GM19328 (cell line): Measurements from ENCODE around the gene JPH3.
"Not testable (repeated sequence)": the region's sequence is repeated elsewhere in the genome, so short reads cannot be mapped to it uniquely, and the experiment has no call there.

Experiments used
- ATAC-seq: cut with Tn5 transposase; IDR thresholded peaks from one replicate; pipeline ENCODE4 v1.9.1; 2021; ENCODE audit warnings: mild to moderate bottlenecking, moderate library complexity; ENCODE audit not compliant: unreplicated experiment

Gene JPH3

DNA sequence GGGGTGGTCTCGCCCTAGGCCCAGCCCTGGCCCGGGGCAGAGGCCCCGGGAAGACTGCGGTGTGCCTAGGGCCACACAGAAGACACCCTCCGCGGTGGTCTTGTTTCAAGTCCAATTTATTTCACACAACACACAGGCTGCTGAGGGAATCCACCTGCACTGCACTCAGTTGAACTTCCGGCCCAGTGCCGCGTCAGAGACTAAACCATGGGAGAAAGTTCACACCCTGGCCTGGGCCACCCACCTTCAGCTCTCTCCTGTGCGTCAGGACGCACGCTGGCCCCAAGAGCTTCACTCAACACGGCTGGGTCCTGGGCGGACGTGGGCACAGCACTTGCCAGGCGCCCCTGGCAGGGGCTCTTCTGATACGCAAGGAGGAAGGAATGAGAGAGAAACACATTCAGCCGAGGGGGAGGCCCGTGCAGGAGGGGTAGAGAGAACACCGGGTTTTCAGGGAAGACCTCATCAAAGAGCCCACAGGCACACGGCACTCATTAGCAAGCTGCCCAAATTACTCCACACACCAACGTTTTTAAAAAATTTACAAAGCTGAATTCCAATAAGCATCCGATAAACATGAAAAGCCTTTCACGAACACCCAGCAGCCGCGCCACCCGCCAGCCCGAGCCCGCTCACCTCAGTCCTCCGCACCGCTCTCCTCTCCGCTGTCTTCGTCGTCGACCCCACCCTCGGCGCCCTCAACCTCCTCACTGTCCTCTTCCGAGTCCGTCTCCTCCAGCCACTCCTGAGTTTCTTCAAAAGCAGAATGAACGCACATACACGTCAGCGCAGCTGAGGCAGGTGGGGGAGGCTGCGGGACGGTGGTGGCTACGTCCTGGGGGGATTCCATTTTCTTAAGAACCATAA, 105.6 kb downstream of the JPH3 start:
- ATAC-seq, result no peak

DNA sequence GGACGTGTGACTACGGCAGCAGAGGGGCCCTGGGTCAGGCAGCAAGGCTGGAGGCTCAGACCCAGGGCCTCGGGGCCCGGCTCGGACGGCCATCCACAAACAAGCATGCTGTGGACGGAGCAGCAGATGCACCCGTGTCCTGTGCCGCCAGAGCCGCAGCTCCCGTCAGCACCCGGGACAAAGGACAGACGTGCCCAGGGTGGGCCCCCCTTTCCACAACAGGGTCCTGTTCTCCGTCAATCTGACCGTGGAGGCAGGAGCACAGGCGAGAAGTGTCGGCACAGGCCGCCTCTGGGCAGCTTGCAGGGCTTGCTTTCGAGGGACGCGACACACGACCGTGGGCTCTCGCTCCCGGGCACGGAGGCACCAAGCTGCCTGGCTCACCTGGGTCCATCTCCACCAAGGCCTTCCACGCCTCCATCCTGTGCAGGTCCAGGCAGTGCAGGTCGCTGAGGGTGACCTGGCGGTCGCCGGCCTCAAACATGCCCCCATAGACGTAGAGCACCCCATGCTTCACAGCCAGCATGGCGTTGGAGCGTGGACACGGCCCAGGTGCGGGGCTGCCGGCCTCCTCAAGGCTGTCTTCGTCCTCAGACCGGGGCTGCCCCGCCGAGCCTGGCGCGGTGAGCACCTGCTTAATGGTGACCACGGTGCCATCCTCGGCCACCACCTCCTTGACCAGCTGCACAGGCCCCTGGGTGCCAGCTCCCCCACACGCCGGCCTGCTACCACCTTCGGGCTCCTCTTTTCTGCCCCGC, 106.8 kb downstream of the JPH3 start:
- ATAC-seq, result no peak

DNA sequence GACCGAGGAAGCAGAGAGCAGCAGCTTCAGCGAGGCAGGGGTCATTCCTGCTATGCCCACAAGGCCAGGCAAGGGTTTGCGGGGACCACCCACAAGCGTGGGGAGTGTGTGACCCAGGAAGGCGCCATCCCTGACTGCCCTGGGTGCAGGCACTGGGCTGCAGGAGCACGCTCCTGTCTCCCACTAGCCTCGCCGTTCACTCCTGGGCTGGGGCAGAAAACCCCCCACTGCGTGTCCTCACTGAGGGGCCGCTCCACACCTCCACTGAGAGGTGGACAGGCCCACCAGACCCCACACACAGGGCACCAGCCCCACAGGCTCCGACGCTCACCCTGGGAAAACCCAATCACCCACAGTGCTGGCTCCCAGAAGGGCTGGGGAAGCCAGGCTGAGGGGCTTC, 107.4 kb downstream of the JPH3 start:
- no peak for ATAC-seq

DNA sequence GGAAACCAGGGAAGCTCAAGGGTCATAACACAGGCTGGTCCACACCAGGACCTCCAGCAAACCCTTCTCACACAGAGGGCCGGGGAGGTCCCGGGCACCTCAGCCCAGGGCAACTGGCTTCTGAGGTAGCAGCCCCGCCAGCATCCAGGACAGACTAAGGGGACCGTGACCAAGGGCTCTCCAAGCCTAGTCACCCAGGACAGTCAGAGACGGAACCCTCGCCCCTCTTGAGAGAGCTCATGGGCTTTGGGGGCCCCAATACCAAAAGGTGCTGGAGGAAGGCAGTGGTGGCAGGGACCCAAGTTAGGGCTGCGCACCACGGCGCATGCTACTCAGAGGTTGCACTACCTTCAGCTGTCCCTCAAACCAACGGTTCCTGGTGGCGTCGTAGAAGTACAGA, 108.6 kb downstream of the JPH3 start:
- ATAC-seq, result no peak

DNA sequence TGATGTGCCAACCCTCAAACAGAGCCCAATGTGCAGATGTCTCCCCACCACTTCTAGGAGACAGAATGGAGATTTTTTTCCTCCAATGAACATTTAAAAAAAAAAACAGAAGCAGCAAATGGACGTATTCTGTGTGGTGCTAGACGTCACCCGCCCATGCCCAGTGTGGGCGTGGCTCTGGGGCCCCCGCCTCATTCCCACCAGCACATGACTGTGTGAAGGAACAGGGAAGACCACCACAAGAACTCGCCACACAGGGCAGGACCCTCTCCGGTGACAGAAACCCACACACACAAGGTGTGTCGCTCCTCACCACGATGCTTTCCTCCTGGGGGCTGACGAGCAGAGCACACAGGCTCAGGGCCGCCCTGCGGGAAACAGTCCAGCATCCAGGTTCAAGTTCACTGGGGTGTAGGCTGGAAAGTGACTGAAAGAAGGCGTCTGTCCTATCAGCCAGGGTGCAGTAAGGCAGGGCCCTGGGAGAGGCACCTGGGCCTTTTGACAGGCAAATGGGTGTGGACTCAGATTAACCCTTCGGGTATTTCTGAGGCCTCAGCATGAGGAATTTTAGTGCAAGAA, 110.0 kb downstream of the JPH3 start:
- ATAC-seq, result no peak

DNA sequence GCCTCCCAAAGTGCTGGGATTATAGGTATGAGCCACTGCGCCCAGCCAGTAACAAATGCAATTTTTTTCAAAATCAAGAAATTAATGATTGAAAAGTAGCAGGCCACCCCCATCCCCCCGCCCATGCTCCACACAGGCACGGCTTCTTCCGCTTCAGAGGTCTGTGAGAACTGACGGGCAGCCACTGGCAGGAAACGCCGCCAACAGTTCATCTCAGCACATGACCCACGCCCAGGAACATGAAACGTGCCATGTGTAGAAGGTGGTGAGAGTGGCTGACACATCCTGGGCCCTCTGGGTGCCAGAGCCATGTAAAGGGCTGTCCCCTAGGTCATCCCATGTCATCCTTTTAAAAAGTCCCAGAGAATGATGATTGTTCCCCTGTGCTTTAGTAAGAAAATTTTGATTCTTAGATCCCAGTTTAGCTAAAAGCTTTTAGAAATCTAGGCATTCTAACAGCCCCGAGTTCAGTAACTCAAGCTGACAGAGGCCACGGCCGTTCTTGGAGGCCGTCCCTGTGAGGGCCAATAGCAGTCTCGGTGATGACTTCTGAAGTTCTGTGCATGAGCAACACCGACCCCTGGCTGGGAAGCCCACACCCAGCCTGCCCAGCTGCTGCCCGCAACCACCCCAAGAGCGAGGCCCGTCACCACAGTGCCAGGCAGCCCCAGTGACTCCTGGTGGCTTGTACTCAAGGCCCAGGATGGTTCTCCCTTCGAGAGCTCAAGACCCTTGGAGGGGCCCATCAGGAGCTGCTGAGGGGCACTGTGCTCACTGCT, 111.3 kb downstream of the JPH3 start:
- no peak for ATAC-seq

DNA sequence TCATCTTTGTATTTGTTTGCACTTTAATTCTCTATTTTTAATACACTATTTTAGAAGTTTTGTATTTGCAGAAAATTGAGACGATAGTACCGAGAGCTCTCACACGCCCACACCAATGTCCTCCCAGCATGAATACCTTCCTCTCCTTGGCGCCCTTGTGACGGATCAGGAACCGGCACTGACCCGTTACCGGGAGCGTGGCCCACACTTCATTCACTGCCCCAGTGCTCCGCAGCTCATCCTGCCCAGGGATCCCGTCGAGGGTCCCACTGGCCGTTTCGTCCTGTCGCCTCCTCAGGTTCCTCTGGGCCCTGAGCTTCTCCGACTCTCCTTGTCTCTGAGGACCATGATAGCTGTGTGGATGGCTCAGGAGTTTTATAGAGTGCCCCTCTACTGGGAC, 112.9 kb downstream of the JPH3 start:
- ATAC-seq, result no peak

DNA sequence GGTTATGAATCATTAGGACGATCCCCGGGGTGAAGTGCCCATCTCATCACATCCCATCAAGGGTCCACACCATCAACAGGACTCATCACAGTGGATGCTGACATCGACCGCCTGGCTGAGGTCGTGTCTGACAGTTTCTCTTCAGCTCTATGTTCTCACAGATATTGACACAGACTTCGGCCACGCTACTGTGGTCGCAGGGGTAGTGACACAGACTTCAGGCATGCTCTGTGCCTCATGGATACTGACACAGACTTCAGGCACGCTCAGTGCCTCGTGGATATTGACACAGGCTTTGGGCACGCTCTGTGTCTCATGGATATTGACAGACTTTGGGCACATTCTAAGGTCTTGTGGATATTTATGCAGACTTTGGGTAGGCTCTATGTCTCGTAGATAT, 113.3 kb downstream of the JPH3 start:
- ATAC-seq, result no peak

DNA sequence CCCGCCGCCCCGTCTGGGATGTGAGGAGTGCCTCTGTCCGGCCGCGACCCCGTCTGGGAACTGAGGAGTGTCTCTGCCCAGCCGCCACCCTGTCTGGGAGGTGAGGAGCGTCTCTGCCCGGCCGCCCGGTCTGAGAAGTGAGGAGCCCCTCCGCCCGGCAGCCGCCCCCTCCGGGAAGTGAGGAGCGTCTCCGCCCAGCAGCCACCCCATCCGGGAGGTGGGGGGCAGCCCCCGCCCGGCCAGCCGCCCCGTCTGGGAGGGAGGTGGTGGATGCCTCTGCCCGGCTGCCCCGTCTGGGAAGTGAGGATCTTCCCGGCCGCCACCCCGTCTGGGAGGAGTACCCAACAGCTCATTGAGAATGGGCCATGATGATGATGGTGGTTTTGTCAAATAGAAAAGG, 116.5 kb downstream of the JPH3 start:
- not testable (repeated sequence) for ATAC-seq

DNA sequence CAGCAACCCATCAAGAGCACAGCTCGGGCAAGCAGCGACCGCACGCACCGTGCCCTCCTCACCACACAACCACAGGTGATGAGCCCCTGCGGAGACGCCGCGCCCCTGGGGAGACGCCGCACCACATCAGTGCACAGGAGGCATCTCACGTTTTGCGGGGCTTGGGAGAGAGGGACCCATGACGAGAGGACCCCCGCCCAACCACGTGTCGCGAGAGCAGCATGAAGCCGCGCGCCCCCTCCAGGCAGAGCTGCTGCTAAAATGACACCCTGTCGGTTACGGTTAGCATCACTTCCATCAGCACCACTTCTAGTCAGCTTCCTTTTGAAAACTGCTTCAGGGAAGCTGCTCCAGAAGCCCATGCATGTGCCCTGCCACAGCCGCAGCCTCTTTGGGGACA, 118.1 kb downstream of the JPH3 start:
- no peak for ATAC-seq

DNA sequence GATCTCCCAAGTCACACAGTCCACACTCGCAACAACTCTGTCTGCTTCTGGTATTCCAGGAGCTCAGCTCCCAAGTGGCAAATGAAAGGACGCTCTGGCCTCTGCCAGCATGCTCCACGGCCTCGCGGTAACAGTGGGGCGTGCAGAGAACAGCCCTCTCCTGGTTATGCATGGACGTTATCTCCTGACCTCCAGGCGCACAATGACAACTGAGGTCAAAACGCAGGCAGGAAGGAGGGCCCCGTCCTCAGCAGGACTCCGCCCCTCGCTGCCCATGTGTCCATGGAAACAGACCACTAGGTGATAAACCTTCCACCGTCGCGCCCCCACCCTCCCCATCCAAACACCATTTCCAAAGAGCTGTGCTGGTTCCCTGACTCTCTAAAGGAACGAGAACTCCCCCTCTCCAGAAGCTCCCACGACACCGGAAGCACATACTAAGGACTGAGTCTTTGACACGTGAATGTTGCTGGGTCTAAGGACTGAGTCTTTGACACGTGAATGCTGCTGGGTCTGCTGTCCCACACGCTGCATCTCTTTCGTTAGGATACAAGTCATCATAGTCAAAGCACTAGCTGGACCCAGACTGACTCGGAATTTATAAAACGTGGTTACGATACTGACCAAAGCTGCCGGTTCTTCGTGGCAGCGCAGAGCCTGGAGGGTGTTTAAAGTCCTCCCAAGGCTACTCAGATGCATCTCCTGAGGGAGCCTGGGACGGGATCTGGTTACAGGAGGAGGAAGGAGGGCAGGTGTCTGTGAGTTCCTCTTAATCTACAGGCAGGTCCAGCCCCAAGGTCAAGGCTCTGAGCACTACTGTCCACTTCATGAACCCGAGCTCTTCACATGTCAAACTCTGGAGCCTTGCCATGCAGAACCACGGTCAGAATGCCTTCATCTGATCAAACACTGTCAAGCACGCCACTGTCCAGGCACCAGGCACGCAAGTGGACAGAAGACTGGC, 119.6 kb downstream of the JPH3 start:
- no peak for ATAC-seq

DNA sequence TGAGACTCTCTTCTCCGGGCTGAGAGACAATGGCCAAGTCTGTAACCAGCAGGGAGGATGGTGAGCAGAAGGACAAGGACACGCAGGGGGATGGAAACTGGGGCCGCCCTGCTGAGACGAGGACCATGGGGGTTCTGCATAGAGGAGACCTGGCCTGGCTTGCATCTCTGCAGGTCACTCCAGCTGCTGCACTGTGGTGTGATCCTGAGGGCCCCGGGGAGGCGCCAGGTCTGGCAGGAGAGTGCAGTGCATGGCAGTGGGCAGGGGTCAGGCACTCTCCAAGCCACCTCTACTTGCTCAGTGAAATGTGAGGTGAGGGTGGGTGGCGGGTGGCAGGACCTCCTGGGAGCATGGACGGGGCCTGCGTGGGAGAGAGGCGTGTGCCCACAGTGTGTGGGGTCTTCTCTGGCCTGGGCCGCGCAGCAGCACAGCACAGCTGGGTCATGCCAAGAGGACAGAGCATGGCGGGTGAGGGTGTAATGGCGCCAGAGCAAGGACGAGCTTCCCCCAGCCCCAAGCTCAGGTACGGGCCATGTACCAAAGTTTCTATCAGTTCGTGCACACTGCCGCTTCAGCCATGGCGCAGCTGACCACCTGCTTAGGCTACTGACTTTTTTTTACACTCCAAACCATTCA, 120.4 kb downstream of the JPH3 start:
- no peak for ATAC-seq

DNA sequence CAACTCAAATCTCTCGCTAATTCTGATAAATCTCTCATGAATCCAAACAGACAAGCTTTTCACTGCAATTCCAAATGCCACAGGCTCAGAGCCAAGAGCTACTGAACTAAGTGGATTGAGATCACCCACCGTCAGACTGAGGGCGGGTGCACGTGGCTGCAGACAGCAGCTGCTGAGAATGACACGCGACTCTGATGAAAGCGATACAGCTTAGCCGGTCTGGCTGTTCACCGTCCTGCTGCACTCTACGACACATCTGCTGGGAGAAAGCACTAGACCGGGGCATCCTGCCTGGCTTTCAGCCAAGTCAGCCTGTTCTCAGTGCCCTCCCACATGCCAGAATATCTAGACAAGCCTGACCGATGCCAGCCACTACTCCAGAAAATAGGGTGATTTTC, 120.9 kb downstream of the JPH3 start:
- ATAC-seq, result peak; percentile 57

DNA sequence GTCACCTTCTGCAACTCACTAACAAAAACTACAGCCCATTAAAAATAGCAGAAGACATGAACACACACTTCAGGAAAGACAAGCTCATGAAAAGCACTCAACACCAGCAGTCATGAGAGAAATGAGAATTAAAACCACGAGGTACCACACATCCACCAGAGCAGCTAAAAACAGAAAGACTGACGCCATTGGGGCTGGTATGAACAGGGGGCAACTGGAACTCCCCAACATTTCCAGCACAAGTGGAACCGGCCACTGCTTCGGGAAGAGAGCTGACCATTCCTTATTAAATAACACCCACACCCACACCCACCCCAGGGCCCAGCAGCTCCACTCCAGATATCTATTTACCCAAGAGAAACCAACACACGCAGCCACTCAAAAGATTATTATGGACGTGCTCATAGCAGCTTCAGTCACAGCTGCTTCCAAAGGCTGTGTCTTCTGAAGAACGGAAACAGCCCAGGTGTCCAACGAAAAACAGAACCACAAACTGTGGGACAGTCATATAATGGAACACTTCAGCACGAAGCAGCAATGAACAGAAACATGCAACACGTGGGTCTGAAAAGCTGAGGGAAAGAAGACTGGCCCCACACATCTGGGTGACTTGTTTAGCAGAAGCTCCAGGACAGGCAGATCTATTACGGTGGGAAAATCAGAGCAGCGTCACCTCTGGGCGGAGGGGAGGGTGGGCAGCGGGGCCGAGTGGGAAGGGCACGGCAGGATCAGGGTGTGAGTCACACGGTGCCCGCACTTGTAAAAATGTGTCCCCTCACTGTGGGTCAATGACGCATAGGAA, 122.4 kb downstream of the JPH3 start:
- ATAC-seq, result no peak

DNA sequence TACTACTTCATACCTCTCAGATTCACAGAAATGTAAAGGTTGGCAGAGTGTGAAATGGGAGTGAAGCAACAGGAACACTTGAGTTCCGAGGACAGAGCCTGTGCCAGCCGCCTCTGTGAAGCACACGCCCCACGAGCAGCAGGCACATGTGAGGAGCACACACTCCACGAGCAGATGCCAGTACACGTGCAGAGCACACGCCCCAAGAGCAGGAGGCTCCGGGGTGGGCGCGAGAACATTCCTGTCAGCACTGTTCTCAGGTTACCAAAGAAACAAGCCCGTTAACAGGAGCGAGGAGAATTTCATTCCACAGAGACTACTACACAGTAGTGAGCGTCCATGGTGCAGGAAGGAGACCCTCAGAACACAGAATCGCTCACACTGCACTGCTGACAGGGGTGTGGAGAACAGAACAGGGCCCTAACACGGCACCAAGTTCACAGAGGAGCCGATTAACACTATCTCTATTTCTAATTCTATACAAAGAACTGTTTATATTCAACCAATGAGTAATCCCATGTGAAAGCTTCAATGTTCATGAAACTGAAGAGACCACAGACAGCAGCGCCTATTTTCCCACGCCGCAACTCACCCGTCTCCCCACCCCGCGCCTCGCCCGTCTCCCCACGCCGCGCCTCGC, 123.4 kb downstream of the JPH3 start:
- ATAC-seq, result no peak

DNA sequence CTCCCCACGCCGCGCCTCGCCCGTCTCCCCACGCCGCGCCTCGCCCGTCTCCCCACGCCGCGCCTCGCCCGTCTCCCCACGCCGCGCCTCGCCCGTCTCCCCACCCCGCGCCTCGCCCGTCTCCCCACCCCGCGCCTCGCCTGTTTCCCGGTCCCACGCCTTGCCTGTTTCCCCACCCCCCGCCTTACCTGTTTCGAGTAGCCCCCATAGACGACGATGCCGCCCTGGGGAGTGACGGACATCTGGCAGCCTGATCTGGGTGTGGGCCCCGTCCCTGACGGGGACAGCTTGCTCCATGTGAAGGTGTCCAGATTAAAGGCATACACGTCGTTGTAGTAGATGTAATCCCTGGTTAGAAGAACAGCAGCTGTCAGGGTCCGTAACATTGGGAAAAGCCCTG, 124.3 kb downstream of the JPH3 start:
- not testable (repeated sequence) for ATAC-seq

DNA sequence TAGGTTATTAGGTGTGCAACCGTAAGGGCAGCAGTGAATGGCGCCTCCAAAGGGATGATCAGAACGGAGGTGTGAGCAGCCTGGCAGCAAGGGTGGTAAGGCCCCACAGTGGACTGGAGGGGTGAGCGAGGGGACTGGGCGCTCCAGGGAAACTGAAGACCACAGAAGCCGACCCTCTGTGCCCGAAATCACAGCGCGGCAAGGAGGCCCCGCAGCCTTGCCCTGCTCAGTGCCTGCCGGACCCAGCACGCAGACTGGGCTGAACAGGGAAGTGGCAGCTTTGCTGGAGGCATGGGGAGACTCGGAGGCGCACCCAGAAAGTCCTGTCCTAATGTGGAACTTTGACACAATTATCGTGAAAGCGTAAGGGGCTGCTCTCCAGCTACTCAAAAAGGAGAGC, 125.0 kb downstream of the JPH3 start:
- ATAC-seq, result no peak

DNA sequence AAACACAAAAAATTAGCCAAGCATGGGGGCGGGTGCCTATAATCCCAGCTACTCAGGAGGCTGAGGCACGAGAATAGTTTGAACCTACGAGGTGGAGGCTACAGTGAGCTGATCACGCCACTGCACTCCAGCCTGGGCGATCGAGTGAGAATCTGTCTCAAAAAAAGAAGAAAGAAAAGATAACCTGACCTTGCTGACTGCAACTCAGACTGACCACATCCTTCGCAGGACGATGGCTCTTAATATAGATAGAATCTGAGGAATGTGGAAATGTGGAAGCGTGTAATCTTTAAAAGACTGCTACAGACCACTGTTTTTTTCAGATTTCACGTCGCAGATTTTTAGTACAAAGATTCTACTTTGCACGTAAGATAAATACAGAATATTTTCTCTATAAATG, 125.7 kb downstream of the JPH3 start:
- no peak for ATAC-seq
